Measurements from ENCODE around the gene RPP25. TPM values are rescaled to one million over a fixed set of nuclear protein-coding genes. Genes with fewer than 3 reads are reported as not detected.
A peak's percentile ranks its signal among the peaks of the same experiment; 100 is the strongest.

Gene RPP25
- total and polyA plus RNA-seq, 10 of the 15 experiments (the other 5 are each of a cell fraction or from before 2014, with no cell fraction given), result 0.41 to 10.8 (median 4.7) TPM

GRCh38 chr15:74937590-74938371 is 18.8 kb downstream of the RPP25 start, which contains the start of gene COX5A (continued):
- TF ChIP-seq ZNF592 (IDR thresholded peaks at IDR 0.05) (0 out of 2 replicates have a peak, but pooled peaks have one; percentile 23), KDM1A (IDR thresholded peaks at IDR 0.05; ENCODE audit: borderline replicate concordance) (no peak), NFYB (IDR thresholded peaks at IDR 0.05; ENCODE audit: insufficient read depth, low read depth, low read length) (peak; percentile 40; the same call in 1 of the 2 replicates), CHD2 (IDR thresholded peaks at IDR 0.05; ENCODE audit: borderline replicate concordance, low read depth, low read length) (peak; percentile 35; the same call in 1 of the 2 replicates), SIN3A (IDR thresholded peaks at IDR 0.05; ENCODE audit: low read depth, low read length) (no peak; the same call in none of the 2 replicates), FOS (IDR thresholded peaks at IDR 0.05; ENCODE audit: borderline replicate concordance, extremely low read depth, insufficient read length) (no peak), KLF5 (IDR thresholded peaks at IDR 0.05; ENCODE audit: partially characterized antibody) (peak; percentile 29), CREM (IDR thresholded peaks at IDR 0.05; ENCODE audit: low read depth) (peak; percentile 80), SMAD5 (IDR thresholded peaks at IDR 0.05; ENCODE audit: low read depth) (peak; percentile 62; the same call in 1 of the 2 replicates), DPF2 (IDR thresholded peaks at IDR 0.05) (peak; percentile 87), TCF12 (IDR thresholded peaks at IDR 0.05; ENCODE audit: low read depth, low read length) (peak; percentile 87), HDAC6 (IDR thresholded peaks at IDR 0.05; ENCODE audit: unreplicated experiment) (no peak), RB1 (IDR thresholded peaks at IDR 0.05; ENCODE audit: borderline replicate concordance) (peak; percentile 86; the same call in 1 of the 2 replicates), PAX8 (IDR thresholded peaks at IDR 0.05) (no peak), PML (IDR thresholded peaks at IDR 0.05; ENCODE audit: low read length) (peak; percentile 72; the same call in 1 of the 2 replicates), SMC3 (IDR thresholded peaks at IDR 0.05; ENCODE audit: borderline replicate concordance, low read length) (no peak), ZNF687 (IDR thresholded peaks at IDR 0.05) (peak; percentile 77), RELA (IDR thresholded peaks at IDR 0.05; ENCODE audit: borderline replicate concordance, partially characterized antibody) (no peak)
- TF ChIP-seq, protein P1, sequence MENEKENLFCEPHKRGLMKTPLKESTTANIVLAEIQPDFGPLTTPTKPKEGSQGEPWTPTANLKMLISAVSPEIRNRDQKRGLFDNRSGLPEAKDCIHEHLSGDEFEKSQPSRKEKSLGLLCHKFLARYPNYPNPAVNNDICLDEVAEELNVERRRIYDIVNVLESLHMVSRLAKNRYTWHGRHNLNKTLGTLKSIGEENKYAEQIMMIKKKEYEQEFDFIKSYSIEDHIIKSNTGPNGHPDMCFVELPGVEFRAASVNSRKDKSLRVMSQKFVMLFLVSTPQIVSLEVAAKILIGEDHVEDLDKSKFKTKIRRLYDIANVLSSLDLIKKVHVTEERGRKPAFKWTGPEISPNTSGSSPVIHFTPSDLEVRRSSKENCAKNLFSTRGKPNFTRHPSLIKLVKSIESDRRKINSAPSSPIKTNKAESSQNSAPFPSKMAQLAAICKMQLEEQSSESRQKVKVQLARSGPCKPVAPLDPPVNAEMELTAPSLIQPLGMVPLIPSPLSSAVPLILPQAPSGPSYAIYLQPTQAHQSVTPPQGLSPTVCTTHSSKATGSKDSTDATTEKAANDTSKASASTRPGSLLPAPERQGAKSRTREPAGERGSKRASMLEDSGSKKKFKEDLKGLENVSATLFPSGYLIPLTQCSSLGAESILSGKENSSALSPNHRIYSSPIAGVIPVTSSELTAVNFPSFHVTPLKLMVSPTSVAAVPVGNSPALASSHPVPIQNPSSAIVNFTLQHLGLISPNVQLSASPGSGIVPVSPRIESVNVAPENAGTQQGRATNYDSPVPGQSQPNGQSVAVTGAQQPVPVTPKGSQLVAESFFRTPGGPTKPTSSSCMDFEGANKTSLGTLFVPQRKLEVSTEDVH (IDR thresholded peaks at IDR 0.05; ENCODE audit: low read depth, partially characterized antibody), result no peak

Data from GM12878 (cell line).